ENCODE measurements around the gene PDGFRB. TPM values are rescaled to one million over a fixed set of nuclear protein-coding genes. Genes with fewer than 3 reads are reported as not detected.

PDGFRB gene
- total RNA-seq, 2 donors from 2014 or later: 8.6 to 18.1 TPM

GRCh38 chr5:150190503-150190979, 34.9 kb upstream of the PDGFRB start:
- no peak for DNase-seq
- Histone ChIP-seq H3K36me3 (no peaks in the 10 kb centered on the region), H3K9ac (ENCODE audit: low read depth in 2 of 2, low read length in 2 of 2) (no peak overlapping the region), H3K27ac (no peak overlapping the region), H3K9me3 (no peaks in the 10 kb centered on the region), H3K27me3 (peaks cover 6% of the 10 kb centered on the region), H3K4me1 (peaks cover 14% of the 10 kb centered on the region), H3K4me3 (no peak overlapping the region)
- TF ChIP-seq, protein P1, sequence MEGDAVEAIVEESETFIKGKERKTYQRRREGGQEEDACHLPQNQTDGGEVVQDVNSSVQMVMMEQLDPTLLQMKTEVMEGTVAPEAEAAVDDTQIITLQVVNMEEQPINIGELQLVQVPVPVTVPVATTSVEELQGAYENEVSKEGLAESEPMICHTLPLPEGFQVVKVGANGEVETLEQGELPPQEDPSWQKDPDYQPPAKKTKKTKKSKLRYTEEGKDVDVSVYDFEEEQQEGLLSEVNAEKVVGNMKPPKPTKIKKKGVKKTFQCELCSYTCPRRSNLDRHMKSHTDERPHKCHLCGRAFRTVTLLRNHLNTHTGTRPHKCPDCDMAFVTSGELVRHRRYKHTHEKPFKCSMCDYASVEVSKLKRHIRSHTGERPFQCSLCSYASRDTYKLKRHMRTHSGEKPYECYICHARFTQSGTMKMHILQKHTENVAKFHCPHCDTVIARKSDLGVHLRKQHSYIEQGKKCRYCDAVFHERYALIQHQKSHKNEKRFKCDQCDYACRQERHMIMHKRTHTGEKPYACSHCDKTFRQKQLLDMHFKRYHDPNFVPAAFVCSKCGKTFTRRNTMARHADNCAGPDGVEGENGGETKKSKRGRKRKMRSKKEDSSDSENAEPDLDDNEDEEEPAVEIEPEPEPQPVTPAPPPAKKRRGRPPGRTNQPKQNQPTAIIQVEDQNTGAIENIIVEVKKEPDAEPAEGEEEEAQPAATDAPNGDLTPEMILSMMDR (IDR thresholded peaks at IDR 0.05): no peak
- intact Hi-C loops (cut with DNase I): no loop called here

GRCh38 chr5:150189728-150190502, 34.3 kb upstream of the PDGFRB start, which contains the start of gene SLC6A7:
Gene SLC6A7 (plus strand): TSS chr5:150190062. CDS start chr5:150190328, 266 bp downstream.
- peak within 1 kb of the TSS; percentile 19 for H3K4me3 ChIP-seq
- peak within 1 kb of the TSS in 1 of 2 donors; percentile 55 for H3K9ac ChIP-seq (ENCODE audit: low read depth in 2 of 2, low read length in 2 of 2)
- H3K9me3 ChIP-seq: no peaks in the 10 kb centered on the region
- H3K27me3 ChIP-seq: peaks cover 6% of the 10 kb centered on the region
- intact Hi-C loops (cut with DNase I): no loop called here
- H3K4me1 ChIP-seq: peaks cover 14% of the 10 kb centered on the region
- H3K27ac ChIP-seq: no peak within 1 kb of the TSS
- no peak for DNase-seq
- H3K36me3 ChIP-seq: no peaks in the 10 kb centered on the region
- TF ChIP-seq, protein P1 (IDR thresholded peaks at IDR 0.05): no peak

DNA sequence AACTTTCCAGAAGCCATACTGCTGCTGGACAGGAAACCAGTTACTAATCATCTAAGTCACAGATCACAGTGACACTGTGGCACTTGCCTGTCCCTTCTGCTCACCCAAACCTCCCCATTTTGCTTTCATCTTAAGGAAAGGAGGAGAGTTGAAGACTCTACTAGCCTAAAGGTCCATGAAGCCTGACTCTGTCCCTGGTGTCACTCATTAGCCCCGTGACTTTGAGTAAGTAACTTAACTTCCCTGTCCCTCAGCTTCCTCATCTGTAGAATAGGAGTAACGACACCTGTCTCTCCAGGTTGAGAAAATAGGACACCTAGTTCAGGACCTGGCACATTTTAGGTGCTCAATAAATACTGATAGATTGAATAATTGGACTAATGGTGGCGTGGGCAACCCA, 33.7 kb upstream of the PDGFRB start:
- H3K4me1 ChIP-seq: peaks cover 19% of the 10 kb centered on the region
- H3K4me3 ChIP-seq: no peak overlapping the region
- H3K9me3 ChIP-seq: no peaks in the 10 kb centered on the region
- H3K27ac ChIP-seq: no peak overlapping the region
- TF ChIP-seq, protein P1 (IDR thresholded peaks at IDR 0.05): no peak
- intact Hi-C loops (cut with DNase I): no loop called here
- peak; percentile 26 for DNase-seq
- peaks cover 6% of the 10 kb centered on the region for H3K27me3 ChIP-seq
- peak overlapping the region in 1 of 2 donors; percentile 55 for H3K9ac ChIP-seq (ENCODE audit: low read depth in 2 of 2, low read length in 2 of 2)
- no peaks in the 10 kb centered on the region for H3K36me3 ChIP-seq

- H3K4me3 ChIP-seq: no peak overlapping the region
- H3K9ac ChIP-seq (ENCODE audit: low read depth in 2 of 2, low read length in 2 of 2): peak overlapping the region in 1 of 2 donors; percentile 48
- H3K27ac ChIP-seq: no peak overlapping the region
- intact Hi-C loops (cut with DNase I): no loop called here
- no peaks in the 10 kb centered on the region for H3K9me3 ChIP-seq
- H3K36me3 ChIP-seq: no peaks in the 10 kb centered on the region
- peaks cover 6% of the 10 kb centered on the region for H3K27me3 ChIP-seq
- peak; percentile 55 for DNase-seq
- peaks cover 29% of the 10 kb centered on the region for H3K4me1 ChIP-seq
- TF ChIP-seq, protein P1 (IDR thresholded peaks at IDR 0.05): no peak
These were observed 32.6 kb upstream of the PDGFRB start for GRCh38 chr5:150188146-150188842.

- Histone ChIP-seq H3K4me3 (no peak overlapping the region), H3K9me3 (no peaks in the 10 kb centered on the region), H3K36me3 (no peaks in the 10 kb centered on the region), H3K4me1 (peaks cover 37% of the 10 kb centered on the region), H3K27ac (peak overlapping the region; percentile 9), H3K9ac (ENCODE audit: low read depth in 2 of 2, low read length in 2 of 2) (peak overlapping the region in 1 of 2 donors; percentile 65), H3K27me3 (peaks cover 6% of the 10 kb centered on the region)
- intact Hi-C loops (cut with DNase I): no loop called here
- TF ChIP-seq, protein P1 (IDR thresholded peaks at IDR 0.05): no peak
- DNase-seq: peak; percentile 36
These were observed 31.3 kb upstream of the PDGFRB start for GRCh38 chr5:150186897-150187296.
